BJ (cell line): ENCODE measurements around the gene KLHDC2. TPM values are rescaled to one million over a fixed set of nuclear protein-coding genes. Genes with fewer than 3 reads are reported as not detected.
"Not testable (repeated sequence)": the region's sequence is repeated elsewhere in the genome, so short reads cannot be mapped to it uniquely, and the experiment has no call there.

Experiments used
- CTCF ChIA-PET: fragments of 350-600 bp; formaldehyde crosslinking; extraction: SDS; loops from one replicate; lab custom pipeline; 2021; ENCODE audit warnings: antibody characterized with exemption, inconsistent platforms; lab: Yijun Ruan, JAX
- POLR2A ChIA-PET: fragments of 300-600 bp; sonication (Branson Sonifier 250); formaldehyde crosslinking; extraction: SDS; loops from one replicate; lab custom pipeline; 2021; ENCODE audit warnings: antibody characterized with exemption; lab: Charles Lee
- DNase-seq: peaks from one replicate; pipeline ENCODE4 v3.0.0-alpha.2; 2011; ENCODE audit warnings: low read depth
- H3K27me3 ChIP-seq: 2 replicates; pipeline ENCODE4 v1.6.0; 2011; ENCODE audit warnings: low read length; ENCODE audit not compliant: control insufficient read depth, insufficient read depth
- H3K36me3 ChIP-seq: 2 replicates; pipeline ENCODE4 v1.5.1; 2011; ENCODE audit warnings: low read length; ENCODE audit not compliant: control insufficient read depth, insufficient read depth
- H3K4me3 ChIP-seq: 2 replicates; pipeline ENCODE4 v1.5.1; 2011; ENCODE audit warnings: low read depth, mild to moderate bottlenecking, control low read depth, low read length
- polyA plus RNA-seq: library from polyadenylated mRNA; depleted of rRNA; stranded (reverse); fragments of >200 nt; gene quantifications from 2 replicates; pipeline ENCODE4 v1.2.3, GENCODE V29; 2011
- TF ChIP-seq, protein P1 (sequence below): IDR thresholded peaks from 2 replicates; pipeline ENCODE4 v1.5.1; 2011; ENCODE audit warnings: low read depth, mild to moderate bottlenecking, control low read depth, inconsistent platforms, low read length, moderate library complexity; ENCODE audit not compliant: insufficient read depth

Gene KLHDC2
- polyA plus RNA-seq, 1 experiment, result 47.3 TPM

DNA sequence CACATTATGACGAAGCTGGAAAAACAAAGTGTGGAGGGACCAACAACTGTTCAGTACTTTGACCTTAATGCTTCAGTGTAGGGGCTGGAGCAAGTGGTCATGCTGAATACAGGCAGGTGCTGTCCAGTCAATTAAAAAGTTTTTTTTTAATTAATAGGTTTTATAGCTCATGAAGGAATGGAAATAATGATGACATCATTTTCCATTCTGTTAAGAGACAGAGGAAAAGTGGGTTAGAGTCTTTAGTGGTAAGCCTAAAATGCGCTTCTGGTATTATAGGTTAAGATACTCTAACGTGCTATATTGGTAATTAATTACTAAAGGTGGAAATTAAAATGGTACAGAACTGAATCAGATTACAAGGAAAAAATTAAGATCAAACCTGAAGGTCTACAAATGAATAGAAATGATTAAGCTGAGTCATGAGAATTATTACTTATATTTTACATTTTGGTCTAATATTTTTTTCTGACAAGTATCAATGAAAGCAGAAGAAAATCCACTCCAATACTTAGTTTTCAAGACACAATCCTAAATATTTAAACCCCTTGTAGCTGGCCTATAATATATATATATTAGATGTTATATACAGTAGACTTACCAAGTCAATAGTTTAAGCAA lies 15.6 kb downstream of the KLHDC2 start:
- CTCF ChIA-PET, result interaction anchor here (1.5 kb wide), 2 partner anchors 16 to 163 kb away, joined by 3 to 5 read pairs; partner anchors contain the start of genes KLHDC2, MGAT2 and RPL36AL
- no peaks in the 10 kb centered on the region for H3K27me3 ChIP-seq

DNA sequence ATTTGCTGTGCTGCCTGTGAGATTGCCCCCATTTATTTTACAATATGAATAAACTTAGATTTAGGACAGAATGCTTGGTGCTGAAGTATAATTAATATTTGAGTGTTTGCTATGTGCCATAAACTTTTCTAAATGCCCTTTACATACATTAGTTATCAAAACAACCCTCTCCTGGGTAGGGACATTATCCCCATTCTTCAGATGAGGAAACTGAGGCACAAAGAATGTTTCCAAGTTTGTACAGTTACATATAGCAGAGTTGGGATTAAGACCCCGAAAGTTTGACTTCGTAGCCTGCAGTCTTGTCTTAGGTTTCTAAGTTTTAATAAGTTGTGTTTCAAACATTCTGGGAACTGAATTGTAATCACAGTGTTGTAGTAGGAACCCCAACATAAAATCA lies 18.4 kb downstream of the KLHDC2 start:
- no peak for DNase-seq
- H3K36me3 ChIP-seq, result peaks cover 23% of the 10 kb centered on the region
- POLR2A ChIA-PET, result no interaction called here
- H3K27me3 ChIP-seq, result no peaks in the 10 kb centered on the region
- TF ChIP-seq, protein P1, sequence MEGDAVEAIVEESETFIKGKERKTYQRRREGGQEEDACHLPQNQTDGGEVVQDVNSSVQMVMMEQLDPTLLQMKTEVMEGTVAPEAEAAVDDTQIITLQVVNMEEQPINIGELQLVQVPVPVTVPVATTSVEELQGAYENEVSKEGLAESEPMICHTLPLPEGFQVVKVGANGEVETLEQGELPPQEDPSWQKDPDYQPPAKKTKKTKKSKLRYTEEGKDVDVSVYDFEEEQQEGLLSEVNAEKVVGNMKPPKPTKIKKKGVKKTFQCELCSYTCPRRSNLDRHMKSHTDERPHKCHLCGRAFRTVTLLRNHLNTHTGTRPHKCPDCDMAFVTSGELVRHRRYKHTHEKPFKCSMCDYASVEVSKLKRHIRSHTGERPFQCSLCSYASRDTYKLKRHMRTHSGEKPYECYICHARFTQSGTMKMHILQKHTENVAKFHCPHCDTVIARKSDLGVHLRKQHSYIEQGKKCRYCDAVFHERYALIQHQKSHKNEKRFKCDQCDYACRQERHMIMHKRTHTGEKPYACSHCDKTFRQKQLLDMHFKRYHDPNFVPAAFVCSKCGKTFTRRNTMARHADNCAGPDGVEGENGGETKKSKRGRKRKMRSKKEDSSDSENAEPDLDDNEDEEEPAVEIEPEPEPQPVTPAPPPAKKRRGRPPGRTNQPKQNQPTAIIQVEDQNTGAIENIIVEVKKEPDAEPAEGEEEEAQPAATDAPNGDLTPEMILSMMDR, result no peak
- CTCF ChIA-PET, result interaction anchor here (0.8 kb wide), 1 partner anchor 32 kb away, joined by 3 read pairs; no protein-coding TSS in a partner anchor
- no peak overlapping the region for H3K4me3 ChIP-seq

More for the DNA sequence above, 15.6 kb downstream of the KLHDC2 start:
- H3K4me3 ChIP-seq, result no peak overlapping the region
- peaks cover 20% of the 10 kb centered on the region for H3K36me3 ChIP-seq
- POLR2A ChIA-PET, result no interaction called here
- no peak for DNase-seq
- TF ChIP-seq, protein P1, result no peak

DNA sequence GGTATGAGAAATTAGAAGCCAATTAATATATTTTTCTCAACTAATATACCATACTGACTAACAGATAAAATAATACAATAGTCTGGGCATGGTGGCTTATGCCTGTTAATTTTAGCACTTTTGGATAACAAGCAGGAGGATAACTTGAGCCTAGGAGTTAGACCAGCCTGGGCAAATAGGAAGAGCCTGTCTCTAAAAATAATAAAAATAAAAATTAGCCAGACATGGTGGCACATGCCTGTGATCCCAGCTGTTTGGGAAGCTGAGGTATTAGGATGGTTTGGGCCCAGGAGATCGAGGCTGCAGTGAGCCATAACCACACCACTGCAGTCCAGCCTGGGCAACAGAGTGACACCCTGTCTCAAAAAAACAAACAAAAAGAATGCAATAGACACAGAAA lies 24.7 kb downstream of the KLHDC2 start:
- H3K36me3 ChIP-seq, result peaks cover 10% of the 10 kb centered on the region
- CTCF ChIA-PET, result no interaction called here
- POLR2A ChIA-PET, result no interaction called here

DNA sequence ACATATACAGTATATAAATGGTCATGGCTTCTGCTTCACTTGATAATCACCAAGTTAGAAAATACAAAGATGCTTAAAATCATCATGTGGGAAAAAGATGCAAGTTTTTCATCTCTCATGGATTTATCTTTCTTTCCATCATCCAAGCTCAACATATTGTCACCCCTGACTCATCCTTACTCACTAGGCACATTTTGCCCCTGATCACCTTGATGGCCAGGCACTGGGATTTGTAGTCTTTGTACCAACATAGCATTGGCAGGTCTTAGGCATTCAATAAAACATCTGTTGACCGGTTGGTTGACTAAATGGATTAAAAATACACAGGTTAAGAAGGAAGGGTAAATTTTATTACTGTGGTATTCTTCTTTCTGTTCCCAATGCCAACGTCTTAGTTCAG lies 28.1 kb downstream of the KLHDC2 start:
- DNase-seq, result no peak
- ChIA-PET CTCF (no interaction called here), POLR2A (no interaction called here)
- Histone ChIP-seq H3K4me3 (no peak overlapping the region), H3K27me3 (no peaks in the 10 kb centered on the region), H3K36me3 (peaks cover 6% of the 10 kb centered on the region; the same call in 1 of the 2 replicates)
- TF ChIP-seq, protein P1, result no peak

More for the DNA sequence above, 24.7 kb downstream of the KLHDC2 start:
- TF ChIP-seq, protein P1, result no peak
- Histone ChIP-seq H3K4me3 (no peak overlapping the region), H3K27me3 (no peaks in the 10 kb centered on the region)
- no peak for DNase-seq

DNA sequence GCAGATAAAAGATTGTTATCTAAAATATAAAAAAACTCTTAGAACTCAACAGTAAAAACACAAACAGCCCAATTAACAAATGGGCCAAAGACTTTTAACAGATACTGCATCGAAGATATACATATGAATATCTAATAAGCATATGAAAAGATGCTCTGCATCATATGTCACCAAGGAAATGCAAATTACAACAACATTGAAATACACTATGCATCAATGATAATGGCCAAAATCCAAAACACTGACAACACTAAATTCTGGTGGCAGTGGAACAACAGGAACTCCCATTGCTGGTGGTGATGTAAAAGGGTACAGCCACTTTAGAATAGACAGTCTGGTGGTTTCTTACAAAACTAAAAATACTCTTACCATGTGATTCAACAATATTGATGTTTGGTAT lies 40.8 kb downstream of the KLHDC2 start:
- H3K4me3 ChIP-seq, result no peak overlapping the region
- H3K27me3 ChIP-seq, result no peaks in the 10 kb centered on the region
- peaks cover 5% of the 10 kb centered on the region; the same call in 1 of the 2 replicates for H3K36me3 ChIP-seq
- ChIA-PET CTCF (no interaction called here), POLR2A (no interaction called here)
- DNase-seq, result no peak
- TF ChIP-seq, protein P1, result no peak

DNA sequence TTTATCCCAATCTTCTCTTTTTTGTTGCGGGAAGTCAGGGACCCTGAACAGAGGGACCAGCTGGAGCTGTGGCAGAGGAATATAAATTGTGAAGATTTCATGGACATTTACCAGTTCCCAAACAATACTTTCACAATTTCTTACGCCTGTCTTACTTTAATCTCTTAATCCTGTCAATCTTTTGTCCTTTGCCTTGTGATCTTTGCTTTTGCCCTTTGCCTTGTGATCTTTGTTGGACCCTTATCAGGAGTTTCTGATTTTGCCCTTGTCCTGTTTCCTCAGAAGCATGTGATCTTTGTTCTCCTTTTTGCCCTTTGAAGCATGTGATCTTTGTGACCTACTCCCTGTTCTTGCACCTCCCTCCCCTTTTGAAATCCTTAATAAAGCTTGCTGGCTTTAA lies 48.2 kb downstream of the KLHDC2 start:
- CTCF ChIA-PET, result interaction anchor here (0.6 kb wide), 1 partner anchor 184 kb away, joined by 3 read pairs; no protein-coding TSS in a partner anchor
- POLR2A ChIA-PET, H3K4me3 ChIP-seq, DNase-seq, H3K36me3 ChIP-seq, H3K27me3 ChIP-seq: not testable (repeated sequence)
